GM19438 (cell line): ENCODE results near the gene SENP2.
"Not testable (repeated sequence)": the region's sequence is repeated elsewhere in the genome, so short reads cannot be mapped to it uniquely, and the experiment has no call there.

Experiments
- ATAC-seq: cut with Tn5 transposase; IDR thresholded peaks from one replicate; pipeline ENCODE4 v1.9.1; 2021; ENCODE audit warnings: low read depth; ENCODE audit not compliant: unreplicated experiment

The SENP2 gene

DNA sequence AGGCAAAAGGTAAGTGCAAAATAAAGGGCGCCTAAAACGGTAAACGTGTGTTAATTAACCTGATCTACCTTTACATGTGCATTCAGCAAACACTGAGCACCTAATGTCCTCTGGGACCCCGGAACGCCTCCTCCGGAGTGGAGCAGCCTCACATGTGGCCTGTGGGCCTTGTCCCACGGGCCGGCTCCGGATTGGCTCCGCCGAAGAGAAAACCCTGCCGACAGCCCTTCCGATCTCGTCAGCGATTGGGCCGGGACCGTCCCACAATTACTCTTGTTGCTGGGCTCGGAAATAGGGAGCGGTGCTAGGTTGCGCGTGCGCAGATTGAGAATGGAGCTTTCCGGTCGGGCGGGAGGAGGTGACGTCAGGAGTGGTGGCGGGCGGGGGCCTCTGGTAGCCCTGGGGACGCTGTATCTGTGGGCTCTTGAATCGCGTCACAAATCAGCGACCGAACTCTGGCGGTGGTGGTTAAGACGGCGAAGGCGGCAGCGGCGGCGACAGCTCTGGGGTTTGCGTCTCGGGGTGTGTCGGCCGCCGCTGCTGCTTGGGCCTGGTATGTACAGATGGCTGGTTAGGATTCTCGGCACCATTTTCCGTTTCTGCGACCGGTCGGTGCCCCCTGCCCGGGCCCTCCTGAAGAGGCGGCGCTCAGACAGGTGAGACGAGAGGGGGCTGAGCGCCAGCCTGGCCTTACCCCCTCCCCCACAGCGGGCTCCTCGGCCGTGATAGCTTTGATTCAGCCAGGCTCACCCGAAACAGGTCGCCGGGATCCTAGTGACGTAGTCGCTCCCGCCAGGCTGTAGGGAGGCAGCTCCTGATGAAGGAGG is at the start of gene SENP2:
Gene SENP2 (plus strand): TSS at position 437 of the 827 bp plus-strand sequence. CDS start 119 bp downstream, at position 556.
- peak; percentile 97 for ATAC-seq

DNA sequence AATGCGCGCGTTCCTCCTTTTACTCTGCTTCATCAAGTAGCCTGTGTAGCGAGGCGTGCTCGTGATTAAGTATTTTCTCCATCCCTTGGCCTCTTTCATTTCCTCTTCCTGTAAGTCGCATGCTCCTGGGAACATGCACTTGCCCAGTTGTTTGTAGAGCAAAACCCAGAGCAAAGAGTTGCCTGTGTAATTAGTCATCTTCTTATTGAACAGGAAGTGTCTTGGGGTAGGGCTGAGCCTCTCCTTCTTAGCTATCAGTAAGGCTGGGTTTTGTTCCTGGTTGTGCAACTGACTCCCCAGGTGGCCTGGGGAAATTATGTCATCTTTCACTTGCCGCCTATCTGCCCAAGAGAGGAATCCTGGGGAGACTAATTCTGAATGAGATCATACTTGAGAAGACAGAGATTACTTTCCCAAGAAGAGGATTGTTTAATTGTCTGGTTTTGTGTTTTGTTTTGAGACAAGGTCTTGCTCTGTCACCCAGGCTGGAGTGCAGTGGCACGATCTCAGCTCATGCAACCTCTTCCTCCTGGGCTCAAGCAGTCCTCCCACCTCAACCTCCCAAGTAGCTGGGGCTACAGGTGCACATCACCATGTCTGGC is 48.6 kb upstream of the SENP2 start:
- peak; percentile 100 for ATAC-seq

DNA sequence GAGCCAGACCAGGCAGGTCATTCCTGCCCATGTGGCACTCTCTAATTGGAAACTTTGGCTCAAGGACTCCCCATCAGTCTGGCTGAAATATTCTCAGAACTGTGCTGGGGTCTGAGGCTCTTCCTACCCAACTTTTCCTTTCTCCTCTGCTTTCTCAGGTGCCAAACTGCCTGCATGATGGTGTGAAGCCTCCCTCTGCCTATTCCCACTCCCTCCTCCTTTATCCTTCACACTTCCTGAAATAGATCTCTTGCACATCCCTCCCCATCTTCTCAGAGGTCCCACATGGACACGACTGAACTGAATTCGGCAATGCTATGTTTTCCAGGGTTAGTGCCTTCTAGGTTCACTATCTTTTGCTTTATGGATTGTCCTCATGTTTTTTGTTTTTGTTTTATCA is 46.2 kb upstream of the SENP2 start:
- ATAC-seq: no peak

DNA sequence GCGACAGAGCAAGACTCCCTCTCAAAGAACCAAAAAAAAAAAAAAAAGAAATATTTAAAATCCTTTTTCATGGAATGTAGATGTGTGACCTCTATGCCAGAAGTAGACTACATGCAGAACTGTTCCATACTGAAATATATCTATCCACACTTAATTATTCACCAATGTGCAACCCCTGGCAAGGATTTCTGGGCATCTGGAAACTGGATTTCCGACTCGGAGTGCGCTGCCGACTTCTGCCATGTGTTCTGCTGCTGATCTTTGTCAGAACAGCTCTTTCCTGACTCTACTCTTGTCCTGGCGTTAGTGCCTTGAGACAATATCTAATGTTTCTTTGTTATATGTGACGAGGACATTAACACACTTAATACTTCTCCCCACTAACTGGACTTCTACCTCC is 45.4 kb upstream of the SENP2 start:
- no peak for ATAC-seq

DNA sequence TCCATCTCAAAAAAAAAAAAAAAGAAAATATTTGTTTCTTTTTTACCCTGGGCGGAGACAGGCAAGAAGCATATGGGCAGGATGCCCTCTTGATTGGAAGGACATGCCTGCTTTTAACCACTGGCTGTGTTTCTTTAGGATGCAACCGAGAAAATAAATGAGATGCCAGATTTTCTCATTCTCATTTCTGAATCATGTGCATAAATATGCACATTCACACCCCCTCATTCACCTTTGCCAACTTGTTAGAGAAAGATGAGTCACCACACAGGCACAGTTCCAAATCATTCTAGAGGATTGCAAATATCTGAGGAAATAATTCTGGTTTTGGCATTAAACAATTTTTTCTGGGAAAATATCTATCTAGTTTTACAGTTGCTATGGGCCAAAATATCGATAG is 37.0 kb upstream of the SENP2 start:
- ATAC-seq: no peak

DNA sequence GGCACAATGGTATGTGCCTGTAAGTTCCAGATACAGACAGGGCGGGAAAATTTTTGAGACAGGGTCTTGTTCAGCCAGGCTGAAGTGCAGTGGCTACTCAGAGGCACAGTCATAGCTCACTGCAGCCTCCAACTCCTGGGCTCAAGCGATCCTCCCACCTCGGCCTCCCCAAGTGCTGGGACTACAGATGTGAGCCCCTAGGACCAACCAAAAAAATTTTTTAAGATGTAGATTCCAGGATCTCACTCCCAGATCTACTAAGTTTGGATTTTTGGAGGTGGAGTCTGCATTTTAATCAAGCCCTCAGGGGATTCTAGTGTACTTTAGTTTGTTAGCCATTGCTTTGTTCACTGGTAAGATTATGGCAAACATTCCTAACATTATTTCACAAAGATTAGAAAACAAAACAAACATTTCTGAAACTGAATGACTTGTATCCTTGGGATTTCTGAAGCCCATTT is 36.4 kb upstream of the SENP2 start:
- no peak for ATAC-seq

DNA sequence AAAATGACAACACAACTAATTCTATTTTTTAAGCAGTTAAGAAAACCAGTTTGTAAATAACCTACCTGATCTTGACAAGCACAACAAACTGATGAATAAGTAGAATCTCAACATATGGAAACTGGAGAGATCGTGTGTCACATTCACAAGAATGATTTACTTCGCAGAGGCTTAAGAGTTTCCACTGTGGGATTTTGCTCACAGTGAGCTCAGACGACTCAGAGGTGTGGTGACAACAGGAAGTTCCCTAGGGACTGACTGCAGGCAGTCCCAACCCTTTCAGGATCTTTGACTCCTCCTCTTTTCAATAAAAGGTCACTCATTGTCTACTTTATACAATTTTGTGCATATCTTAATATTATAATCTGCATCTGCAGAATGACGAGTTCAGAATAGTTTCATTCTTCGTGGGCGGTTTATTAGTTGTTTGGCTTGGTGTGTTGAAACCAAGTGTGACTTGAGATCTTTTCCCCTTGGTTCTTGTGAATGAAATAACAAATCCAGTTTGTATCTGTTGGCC is 33.7 kb upstream of the SENP2 start, which contains the start of gene LIPH:
Gene LIPH (minus strand): TSS at position 231 of the 520 bp plus-strand sequence. CDS start 117 bp downstream, at position 114.
- ATAC-seq: no peak

DNA sequence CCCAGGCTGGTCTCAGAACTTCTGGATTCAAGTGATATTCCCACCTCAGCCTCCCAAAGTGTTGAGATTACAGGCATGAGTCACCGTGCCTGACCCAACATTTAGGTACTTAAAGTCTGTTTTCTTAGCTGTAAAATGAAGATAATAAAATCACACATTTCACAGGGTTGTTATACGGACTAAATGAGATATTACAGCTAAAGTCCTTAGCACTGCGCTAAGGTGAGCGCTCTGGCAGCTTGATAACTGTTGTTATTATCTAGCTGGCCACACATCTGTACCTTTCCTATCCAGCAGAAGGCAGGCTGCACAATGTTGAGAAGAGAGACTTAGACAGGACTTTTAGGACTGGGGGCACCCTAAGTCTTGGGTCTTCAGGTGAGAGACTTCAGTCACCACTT is 31.0 kb upstream of the SENP2 start:
- ATAC-seq: no peak

DNA sequence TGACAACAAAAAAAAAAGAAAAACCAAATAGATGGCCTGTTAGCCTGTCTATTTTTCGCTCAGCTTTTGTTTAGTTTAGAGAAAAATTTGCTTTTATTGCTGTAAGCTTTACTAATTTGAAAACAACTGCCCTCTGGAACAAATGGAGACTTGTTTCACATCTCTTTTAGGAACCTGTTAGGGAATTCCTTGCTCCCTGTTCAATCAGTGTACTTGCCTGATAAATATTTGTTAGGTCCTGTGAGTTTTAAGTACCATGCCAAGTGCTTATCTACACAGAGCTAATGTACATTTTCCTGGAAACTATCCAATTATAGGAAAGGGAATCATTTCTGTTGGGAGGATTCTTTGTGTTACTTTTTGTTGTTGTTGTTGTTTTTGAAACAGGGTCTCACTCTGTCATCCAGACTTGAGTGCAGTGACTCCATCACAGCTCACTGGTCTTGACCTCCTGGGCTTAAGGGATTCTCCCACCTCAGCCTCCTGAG is 30.2 kb upstream of the SENP2 start:
- no peak for ATAC-seq

DNA sequence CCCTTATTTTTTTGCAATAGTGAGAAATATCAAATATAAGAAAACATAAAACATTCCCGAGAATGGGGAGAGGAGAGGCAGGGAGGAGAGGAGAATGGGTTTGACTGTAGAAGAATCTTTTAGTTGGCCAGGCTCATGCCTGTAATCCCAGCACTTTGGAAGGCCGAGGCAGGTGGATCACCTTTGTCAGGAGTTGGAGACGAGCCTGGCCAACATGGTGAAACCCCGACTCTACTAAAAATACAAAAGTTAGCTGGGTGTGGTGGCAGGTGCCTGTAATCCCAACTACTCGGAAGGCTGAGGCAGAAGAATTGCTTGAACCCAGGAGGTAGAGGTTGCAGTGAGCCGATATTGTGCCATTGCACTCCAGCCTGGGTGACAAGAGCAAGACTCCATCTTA is 29.5 kb upstream of the SENP2 start:
- not testable (repeated sequence) for ATAC-seq

DNA sequence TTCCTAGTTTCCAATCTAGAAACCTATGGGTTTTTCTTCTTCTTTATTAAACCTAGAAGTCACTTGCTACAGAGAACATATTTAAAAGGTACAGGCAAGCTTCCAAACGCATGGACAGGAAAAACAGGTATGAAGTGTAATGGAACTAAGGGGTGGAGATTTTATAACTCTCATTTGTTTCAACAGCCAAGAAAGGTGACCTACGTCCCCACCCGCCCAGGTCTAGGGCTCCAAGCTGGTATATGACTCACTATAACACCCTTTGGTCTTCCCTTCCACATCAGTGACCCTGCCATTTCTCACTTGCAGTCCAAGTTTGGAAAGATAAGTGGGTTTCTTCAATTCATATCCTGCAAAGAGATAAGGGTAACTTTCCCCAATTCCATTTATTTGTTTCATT is 27.7 kb upstream of the SENP2 start:
- no peak for ATAC-seq

DNA sequence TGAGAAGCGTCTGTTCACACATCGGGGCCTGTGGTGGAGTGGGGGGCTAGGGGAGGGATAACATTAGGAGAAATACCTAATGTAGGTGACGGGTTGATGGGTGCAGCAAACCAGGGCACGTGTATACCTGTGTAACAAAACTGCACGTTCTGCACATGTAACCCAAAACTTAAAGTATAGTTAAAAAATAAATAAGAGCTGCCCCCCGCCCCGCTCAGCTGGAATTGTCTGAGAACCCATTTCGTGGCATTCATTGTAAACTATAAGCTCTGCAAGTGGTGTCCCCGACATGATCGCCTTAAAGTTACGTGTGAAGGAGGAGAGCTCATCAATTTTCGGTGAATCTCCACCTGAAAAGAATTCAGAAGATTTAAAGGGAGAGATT is 26.4 kb upstream of the SENP2 start:
- no peak for ATAC-seq

DNA sequence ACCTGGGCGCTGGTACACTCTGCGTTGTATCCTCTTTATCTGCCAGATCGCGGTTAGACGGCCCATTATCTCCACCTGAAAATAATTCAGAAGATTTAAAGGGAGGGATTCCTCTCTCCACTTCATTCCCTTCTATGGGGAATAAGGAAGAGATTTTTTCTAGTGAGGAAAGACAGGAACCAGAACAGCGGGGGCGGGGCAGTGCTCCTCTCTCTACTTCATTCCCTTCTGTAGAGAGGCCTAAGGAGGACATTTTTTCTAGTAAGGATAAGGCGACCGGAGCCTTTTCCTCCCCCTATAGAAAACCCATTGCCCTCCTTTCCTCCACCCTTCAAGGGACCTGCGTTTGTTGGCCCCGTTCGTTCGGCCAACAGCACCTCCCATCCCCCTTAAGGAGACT is 25.4 kb upstream of the SENP2 start:
- ATAC-seq: no peak

DNA sequence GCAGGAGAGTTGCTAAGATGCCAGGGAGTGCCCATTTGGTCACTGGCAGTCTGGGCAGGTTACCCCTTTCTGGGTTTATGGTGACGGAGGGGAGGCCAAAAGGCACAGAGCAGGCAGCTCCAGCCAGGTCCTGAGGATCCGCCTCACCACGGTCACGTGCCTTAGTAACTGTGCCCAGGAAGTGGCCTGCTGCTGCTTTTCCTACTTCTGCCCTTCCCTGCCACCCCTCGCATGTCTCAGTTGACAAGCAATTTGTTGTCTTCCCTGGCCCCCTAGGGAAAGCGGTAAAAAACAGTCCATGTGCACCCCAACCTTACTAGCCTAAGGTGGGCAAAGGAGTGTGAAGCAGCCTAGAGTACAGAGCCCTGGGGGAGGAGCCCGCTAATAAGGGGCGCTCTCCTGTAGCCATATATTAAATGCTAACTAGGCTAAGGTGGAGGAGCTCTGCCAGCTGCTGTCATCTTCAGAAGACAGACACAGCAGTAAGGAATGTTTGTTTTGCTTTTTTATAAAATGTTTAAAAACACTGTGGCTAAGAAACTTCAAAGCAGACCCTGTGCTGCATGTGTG is 24.6 kb upstream of the SENP2 start:
- no peak for ATAC-seq

DNA sequence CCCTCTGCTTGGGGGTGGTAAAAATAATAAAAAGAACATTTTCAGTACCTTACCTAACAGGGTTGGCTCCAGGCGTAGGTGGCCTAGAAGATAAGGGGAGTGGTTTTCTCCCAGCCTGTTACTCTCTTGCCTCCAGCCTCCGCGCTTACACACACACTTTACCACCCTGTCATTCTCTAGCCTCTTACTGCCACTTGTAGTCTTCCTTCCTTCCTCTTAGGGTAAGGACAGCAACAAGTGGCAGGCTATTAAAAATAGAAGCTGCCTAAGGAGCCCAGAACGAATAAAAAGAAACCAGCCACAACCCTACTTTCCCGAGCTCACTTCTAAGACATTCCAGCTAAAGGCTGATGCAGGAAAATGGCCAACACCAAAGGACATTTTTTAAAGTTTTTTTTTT is 24.1 kb upstream of the SENP2 start:
- ATAC-seq: no peak

DNA sequence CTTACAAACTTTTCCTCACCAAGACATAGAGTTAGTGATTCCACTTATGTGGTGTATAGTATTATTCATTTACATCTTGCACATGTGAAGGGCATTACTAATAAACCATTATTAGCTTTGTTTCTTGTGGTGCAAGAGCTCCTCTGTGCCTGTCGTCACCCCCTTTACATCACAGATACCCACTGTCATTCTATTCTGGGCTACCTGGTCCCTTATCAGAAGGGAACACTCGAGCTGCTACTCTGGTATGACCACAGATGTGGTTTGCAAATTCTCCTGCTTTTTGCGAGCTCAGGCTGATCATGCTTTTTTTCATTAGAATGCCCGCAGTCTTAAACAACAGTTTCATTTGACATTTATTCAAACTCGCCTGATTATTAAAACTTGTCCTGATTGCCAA is 13.9 kb upstream of the SENP2 start:
- ATAC-seq: no peak

DNA sequence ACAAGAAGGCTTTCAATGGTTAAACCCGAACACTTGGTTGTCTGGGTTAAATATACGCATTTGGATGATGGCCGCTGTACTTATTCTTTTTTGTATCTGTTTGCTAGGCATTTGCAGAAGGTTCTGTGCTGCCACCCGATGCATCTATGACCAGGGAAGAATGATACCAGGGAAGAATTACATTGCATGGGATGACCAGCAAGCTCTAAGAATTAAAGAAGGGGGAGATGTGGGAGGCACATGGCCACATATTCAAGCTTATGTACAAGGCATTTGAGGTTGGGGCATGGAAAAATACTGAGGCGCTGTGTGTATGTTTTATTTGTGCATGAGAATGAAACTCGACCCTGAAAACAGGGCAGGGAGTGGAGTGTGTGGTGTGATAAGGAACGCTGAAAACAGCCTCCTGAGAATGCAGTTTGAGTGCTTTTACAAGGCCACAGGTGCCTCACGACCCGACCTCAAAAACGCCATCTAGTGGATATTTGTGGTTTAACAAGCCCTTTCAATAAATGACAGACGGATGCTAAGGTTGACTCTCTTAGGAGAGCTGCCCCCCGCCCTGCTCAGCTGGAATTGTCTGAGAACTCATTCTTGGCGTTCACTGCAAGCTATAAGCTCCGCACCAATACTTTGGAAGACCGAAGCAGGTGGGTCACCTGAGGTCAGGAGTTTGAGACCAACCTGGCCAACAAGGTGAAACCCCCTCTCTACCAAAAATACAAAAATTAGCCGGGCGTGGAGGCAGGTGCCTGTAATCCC is 10.8 kb upstream of the SENP2 start:
- ATAC-seq: peak; percentile 90

DNA sequence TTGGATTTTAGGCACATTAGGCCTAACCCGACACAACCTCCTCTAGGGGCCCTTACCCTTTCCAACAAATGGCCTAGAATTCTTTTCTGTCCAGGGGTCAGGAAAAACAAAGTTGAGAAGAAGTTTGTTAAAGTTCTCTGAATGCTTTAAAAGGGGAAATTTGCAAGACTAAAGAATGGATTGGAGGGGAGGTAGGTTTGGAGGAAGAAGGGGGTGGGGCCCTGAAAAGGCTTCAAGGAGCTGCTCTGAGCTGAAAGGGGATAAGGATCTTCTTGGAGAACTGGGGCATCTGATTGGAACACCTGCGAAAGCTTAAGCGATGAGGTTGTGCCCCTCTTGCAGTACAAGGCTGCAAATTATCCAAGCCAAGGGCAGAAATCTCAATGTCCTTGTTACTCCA is 3.9 kb upstream of the SENP2 start:
- ATAC-seq: no peak

DNA sequence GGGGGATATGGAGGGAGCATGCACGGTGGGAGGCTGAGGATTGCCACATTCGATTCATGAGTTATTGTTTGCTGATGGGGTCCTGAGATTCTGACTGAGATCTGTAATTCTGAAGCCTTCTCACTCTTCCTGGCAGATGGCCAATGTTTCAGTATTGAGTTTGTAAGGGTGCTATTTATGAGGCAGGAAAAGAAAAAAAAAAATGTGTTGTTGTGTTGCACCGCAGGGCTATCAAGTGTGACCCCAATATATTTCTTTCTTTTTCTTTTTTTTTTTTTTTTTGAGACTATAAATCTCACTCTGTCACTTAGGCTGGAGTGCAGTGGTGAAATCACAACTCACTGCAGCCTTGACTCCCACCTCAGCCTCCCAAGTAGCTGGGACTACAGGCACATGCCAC is 3.2 kb upstream of the SENP2 start:
- no peak for ATAC-seq

DNA sequence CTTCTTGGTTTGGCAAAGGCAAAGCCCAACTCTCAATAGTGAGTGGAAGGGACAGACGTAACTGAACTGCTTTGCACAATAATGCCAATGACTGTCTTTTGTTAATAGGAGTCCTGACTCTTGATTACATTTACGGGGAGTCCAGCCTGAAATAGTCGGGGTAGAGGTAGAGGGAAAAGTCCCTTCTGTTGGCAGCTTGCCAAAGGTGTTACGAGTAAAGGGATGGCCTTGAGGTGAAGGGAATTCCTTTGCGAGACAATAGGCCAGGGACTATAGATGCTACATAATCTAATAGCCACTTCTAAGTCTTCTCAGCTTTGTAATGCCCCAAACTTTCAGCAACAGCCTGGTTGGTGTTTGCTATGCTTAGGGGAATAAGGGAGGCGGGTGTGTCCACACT is 2.2 kb upstream of the SENP2 start:
- ATAC-seq: no peak

DNA sequence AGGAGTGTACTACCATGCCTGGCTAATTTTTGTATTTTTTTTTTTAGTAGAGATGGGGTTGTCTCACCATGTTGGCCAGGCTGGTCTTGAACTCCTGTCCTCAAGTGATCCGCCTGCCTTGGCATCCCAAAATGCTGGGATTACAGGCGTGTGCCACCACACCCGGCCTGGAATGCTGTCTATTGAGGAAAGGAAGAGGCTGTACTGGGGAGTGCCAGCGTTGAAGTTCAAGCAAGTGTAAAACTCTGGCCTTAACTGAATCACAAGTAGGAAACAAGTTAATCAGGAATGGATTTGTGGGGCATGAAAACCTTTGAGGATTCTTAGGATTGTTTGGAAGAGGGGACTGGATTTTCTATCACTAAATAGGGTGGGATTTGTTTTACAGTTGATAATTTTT is 1.4 kb upstream of the SENP2 start:
- ATAC-seq: no peak
